ENCODE measurements around the gene EPHB2. TPM values are rescaled to one million over a fixed set of nuclear protein-coding genes. Genes with fewer than 3 reads are reported as not detected.

Gene EPHB2
- total and polyA plus RNA-seq, 2 of the 4 experiments (the other 2 are of a cell fraction) = 52.3 to 58.8 TPM

DNA sequence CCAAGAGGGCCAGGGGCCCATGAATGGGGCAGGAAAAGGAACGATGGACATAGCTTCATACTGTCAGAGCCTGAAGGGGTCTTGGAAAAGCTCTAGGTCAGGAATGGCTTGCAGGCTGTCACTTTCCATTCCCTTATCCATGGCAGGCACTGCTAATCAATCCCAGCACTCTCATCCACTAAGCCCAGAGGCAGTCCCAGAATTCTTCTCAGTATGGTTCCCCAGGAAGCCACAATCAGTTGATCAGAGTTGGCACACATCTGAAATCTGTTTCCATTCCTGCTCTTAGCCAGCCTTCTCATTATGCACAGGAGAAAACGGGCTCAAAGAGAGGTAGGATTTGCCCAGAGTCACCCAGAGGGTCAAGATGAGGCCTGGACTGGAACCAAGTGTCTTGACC, 196.3 kb downstream of the EPHB2 start:
- Histone ChIP-seq H3K4ac (ENCODE audit: low read depth, low read length) (no peak overlapping the region), H2AK5ac (ENCODE audit: low read depth, low read length) (no peak overlapping the region), H3K23ac (ENCODE audit: low read depth, low read length) (no peak overlapping the region), H2BK20ac (ENCODE audit: low read depth, low read length) (no peak overlapping the region), H2BK5ac (ENCODE audit: low read depth, low read length, poor library complexity, severe bottlenecking) (no peak overlapping the region), H3K9ac (ENCODE audit: low read depth, low read length) (no peak overlapping the region), H3K4me2 (ENCODE audit: low read depth, low read length) (no peak overlapping the region), H2BK15ac (ENCODE audit: low read depth, low read length) (no peak overlapping the region), H3K4me3 (ENCODE audit: insufficient read depth, low read depth, low read length) (no peak overlapping the region), H3K9me3 (ENCODE audit: control insufficient read depth, insufficient read depth, low read length) (no peaks in the 10 kb centered on the region), H3K27me3 (ENCODE audit: control insufficient read depth, insufficient read depth, low read length) (no peaks in the 10 kb centered on the region), H3K79me1 (ENCODE audit: low read depth in 1 of 2, low read length in 2 of 2) (no peaks in the 10 kb centered on the region), H3K27ac (ENCODE audit: insufficient read depth, low read length) (no peak overlapping the region), H4K5ac (ENCODE audit: low read depth, low read length) (no peak overlapping the region), H3K56ac (ENCODE audit: extremely low read depth, insufficient read depth, low read length) (no peak overlapping the region), H3K36me3 (ENCODE audit: control insufficient read depth, insufficient read depth, low read length) (peaks cover 45% of the 10 kb centered on the region), H4K20me1 (ENCODE audit: insufficient read depth, low read length) (no peaks in the 10 kb centered on the region; the same call in 1 of the 2 replicates), H4K91ac (ENCODE audit: insufficient read depth, low read depth, low read length) (no peak overlapping the region), H3K14ac (replicated peaks; ENCODE audit: low read depth, low read length) (no peak overlapping the region), H3K18ac (ENCODE audit: low read depth, low read length) (no peak overlapping the region), H4K8ac (ENCODE audit: low read depth in 2 of 2, low read length in 2 of 2) (no peak overlapping the region), H3K4me1 (ENCODE audit: control insufficient read depth, insufficient read depth, low read length) (no peaks in the 10 kb centered on the region), H2BK120ac (ENCODE audit: low read depth, low read length) (no peak overlapping the region), H2AFZ (replicated peaks; ENCODE audit: low read length, poor library complexity) (no peak overlapping the region), H3K9me1 (ENCODE audit: insufficient read depth, low read length) (peaks cover 23% of the 10 kb centered on the region; the same call in 1 of the 2 replicates), H2AK9ac (replicated peaks; ENCODE audit: low read depth, low read length, poor library complexity) (no peak overlapping the region)
- ChIA-PET POLR2A (ENCODE audit: unreplicated experiment) (no interaction called here), CTCF (no interaction called here)
- TF ChIP-seq NFE2L2 (IDR thresholded peaks at IDR 0.05; ENCODE audit: low read depth, low read length) (no peak), CEBPB (IDR thresholded peaks at IDR 0.05; ENCODE audit: low read depth, low read length) (no peak), SMC3 (IDR thresholded peaks at IDR 0.05; ENCODE audit: low read depth, low read length) (no peak), MAFK (IDR thresholded peaks at IDR 0.05; ENCODE audit: low read depth, low read length) (no peak), RAD21 (IDR thresholded peaks at IDR 0.05; ENCODE audit: low read length) (no peak), FOS (IDR thresholded peaks at IDR 0.05; ENCODE audit: low read depth, low read length) (no peak), USF2 (IDR thresholded peaks at IDR 0.05; ENCODE audit: low read depth, low read length) (no peak)
- TF ChIP-seq, protein P1, sequence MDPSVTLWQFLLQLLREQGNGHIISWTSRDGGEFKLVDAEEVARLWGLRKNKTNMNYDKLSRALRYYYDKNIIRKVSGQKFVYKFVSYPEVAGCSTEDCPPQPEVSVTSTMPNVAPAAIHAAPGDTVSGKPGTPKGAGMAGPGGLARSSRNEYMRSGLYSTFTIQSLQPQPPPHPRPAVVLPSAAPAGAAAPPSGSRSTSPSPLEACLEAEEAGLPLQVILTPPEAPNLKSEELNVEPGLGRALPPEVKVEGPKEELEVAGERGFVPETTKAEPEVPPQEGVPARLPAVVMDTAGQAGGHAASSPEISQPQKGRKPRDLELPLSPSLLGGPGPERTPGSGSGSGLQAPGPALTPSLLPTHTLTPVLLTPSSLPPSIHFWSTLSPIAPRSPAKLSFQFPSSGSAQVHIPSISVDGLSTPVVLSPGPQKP (IDR thresholded peaks at IDR 0.05; ENCODE audit: borderline replicate concordance, low read depth, low read length) = no peak
- DNase-seq = no peak
- 80% methylated on average over 1 of the region's 2 CpGs; no CpG with 5 or more reads in 1 of the 2 experiments for whole genome bisulfite sequencing, 2 experiments (ENCODE audit: extremely low coverage in 2 of 2, insufficient read length in 1 of 2)
- intact Hi-C loops (cut with micrococcal nuclease) = no loop called here
- dilution Hi-C loops (cut with HindIII; ENCODE audit: low sequenced_read_pairs, unreplicated experiment) = no loop called here
- in situ Hi-C loops (cut with MboI; ENCODE audit: low sequenced_read_pairs) = no loop called here
- no TSS peak for BruUV-seq (replicated peaks)
- ATAC-seq (ENCODE audit: low read depth) = no peak

Measured in IMR-90 (cell line).